ENCODE data around the gene FAM136A.
A peak's percentile ranks its signal among the peaks of the same experiment; 100 is the strongest.
"Not testable (repeated sequence)": the region's sequence is repeated elsewhere in the genome, so short reads cannot be mapped to it uniquely, and the experiment has no call there.

FAM136A gene

GRCh38 chr2:70283500-70284191, 18.2 kb downstream of the FAM136A start:
- DNase-seq = no peak

GRCh38 chr2:70282439-70282838, 19.4 kb downstream of the FAM136A start:
- DNase-seq = no peak

- no peak for DNase-seq
Observed at GRCh38 chr2:70280242-70280798, 21.5 kb downstream of the FAM136A start.

GRCh38 chr2:70270323-70270722, 31.5 kb downstream of the FAM136A start:
- DNase-seq = no peak

- not testable (repeated sequence) for DNase-seq
Observed at GRCh38 chr2:70269422-70270302, 32.2 kb downstream of the FAM136A start.

- DNase-seq = not testable (repeated sequence)
Observed at GRCh38 chr2:70266925-70267324, 34.9 kb downstream of the FAM136A start.

- DNase-seq = no peak
Observed at GRCh38 chr2:70261501-70261900, 40.4 kb downstream of the FAM136A start.

- peak; percentile 14 for DNase-seq
Observed at GRCh38 chr2:70258532-70258875, 43.4 kb downstream of the FAM136A start.

GRCh38 chr2:70255637-70256314, 46.1 kb downstream of the FAM136A start:
- DNase-seq = no peak

GRCh38 chr2:70250434-70250833, 51.4 kb downstream of the FAM136A start:
- DNase-seq = no peak

- peak; percentile 98 for DNase-seq
Observed at GRCh38 chr2:70248181-70248847, 53.6 kb downstream of the FAM136A start, which contains the start of gene TIA1. TSS of gene TIA1 (minus strand) at chr2:70248628. CDS start at chr2:70248430, 198 bp downstream.

- DNase-seq = peak; percentile 37
Observed at GRCh38 chr2:70247364-70248180, 54.3 kb downstream of the FAM136A start.
